ENCODE data around the gene POLG. TPM values are rescaled to one million over a fixed set of nuclear protein-coding genes. Genes with fewer than 3 reads are reported as not detected.

The POLG gene
- total and polyA plus RNA-seq, 9 donors, result 19.8 to 52.0 (median 42.8) TPM

DNA sequence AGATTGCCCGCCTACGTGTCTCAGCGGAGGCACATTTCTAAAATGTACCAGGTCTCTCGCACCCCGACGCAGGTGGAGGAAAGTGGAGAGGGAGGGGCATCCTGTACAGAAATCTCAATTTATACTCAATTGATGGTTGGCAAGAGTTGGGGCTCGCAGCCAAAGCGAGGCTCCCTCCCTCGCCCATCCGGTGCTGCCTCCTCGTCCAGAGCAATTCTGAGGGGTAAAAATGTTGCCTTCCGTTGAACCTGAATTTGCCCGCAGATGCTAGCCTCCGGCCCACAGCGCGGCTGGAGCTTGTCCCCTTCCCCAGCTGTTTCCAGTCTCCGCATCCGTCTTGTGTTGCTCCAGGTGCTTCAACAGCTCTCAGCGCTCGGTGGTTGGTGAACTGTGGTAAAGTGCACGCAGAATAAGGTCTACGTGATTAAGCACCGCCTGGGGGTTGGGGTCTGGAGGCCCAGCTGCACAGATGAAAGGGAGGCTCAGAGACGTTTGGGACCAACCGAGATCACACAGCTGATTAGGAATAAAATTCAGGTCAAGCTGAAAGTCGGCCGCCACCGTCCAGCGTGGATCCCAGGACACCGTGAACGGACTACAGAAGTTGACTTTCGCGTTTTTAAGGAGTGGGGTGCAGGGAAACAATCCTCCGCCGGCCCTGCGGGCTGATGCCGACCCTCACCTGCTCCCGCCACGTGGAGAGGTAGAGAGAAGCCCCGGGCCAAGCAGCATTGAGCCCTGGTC, 846 bp upstream of the POLG start:
- H3K27ac ChIP-seq, result no peak overlapping the region
- intact Hi-C loops (cut with DNase I), result loop anchor here in 1 of 4 donors (10.0 kb wide), 1 partner anchor 131 kb away; no protein-coding TSS in a partner anchor

DNA sequence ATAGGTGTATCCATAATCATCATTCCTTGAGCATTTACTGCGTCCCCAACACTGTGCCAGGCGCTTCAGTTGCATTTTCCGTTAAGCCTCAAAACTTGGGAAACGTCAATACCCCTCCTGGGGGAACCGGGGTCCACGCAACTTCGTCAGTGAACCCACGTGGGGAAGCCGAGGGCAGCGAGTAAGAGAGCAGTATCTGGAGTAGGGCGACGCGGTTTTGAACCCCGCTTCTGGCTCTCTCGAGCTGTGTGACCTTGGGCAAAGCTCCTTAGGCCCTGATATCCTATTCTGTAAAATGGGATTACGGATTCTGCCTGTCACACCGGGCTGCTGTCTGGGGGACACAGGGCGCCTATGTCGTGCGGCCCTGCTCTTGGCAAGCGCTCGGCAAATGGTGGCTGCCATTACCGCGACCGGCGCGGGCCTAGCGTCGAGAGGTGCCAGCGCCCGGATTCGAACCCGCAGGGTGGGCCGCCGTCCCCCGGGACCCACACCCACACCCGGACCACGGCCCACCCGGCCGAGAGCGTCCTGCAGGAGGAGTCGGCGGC, 590 bp downstream of the POLG start:
- Histone ChIP-seq H3K36me3 (no peaks in the 10 kb centered on the region), H3K4me1 (ENCODE audit: insufficient read depth) (peaks cover 5% of the 10 kb centered on the region), H3K4me3 (peak overlapping the region; percentile 66), H3K27ac (peak overlapping the region; percentile 77 to 86), H3K27me3 (no peaks in the 10 kb centered on the region), H3K9me3 (no peaks in the 10 kb centered on the region)
- DNase-seq, result no peak
- intact Hi-C loops (cut with DNase I), result loop anchor here in 1 of 4 donors (10.0 kb wide), 1 partner anchor 129 kb away; no protein-coding TSS in a partner anchor
- 1 to 2% (median 2%) methylated on average over 17 to 43 of the region's 43 CpGs for WGBS, 3 donors
- TF ChIP-seq EP300 (IDR thresholded peaks at IDR 0.05), result no peak
- no peak for TF ChIP-seq POLR2A (IDR thresholded peaks at IDR 0.05)
- TF ChIP-seq, protein P1, sequence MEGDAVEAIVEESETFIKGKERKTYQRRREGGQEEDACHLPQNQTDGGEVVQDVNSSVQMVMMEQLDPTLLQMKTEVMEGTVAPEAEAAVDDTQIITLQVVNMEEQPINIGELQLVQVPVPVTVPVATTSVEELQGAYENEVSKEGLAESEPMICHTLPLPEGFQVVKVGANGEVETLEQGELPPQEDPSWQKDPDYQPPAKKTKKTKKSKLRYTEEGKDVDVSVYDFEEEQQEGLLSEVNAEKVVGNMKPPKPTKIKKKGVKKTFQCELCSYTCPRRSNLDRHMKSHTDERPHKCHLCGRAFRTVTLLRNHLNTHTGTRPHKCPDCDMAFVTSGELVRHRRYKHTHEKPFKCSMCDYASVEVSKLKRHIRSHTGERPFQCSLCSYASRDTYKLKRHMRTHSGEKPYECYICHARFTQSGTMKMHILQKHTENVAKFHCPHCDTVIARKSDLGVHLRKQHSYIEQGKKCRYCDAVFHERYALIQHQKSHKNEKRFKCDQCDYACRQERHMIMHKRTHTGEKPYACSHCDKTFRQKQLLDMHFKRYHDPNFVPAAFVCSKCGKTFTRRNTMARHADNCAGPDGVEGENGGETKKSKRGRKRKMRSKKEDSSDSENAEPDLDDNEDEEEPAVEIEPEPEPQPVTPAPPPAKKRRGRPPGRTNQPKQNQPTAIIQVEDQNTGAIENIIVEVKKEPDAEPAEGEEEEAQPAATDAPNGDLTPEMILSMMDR (IDR thresholded peaks at IDR 0.05), result no peak

More for the DNA sequence above, 846 bp upstream of the POLG start:
- Histone ChIP-seq H3K36me3 (no peaks in the 10 kb centered on the region), H3K4me1 (ENCODE audit: insufficient read depth) (peaks cover 5% of the 10 kb centered on the region), H3K27me3 (no peaks in the 10 kb centered on the region), H3K4me3 (peak overlapping the region; percentile 43), H3K9me3 (no peaks in the 10 kb centered on the region)
- TF ChIP-seq, protein P1 (IDR thresholded peaks at IDR 0.05), result no peak
- TF ChIP-seq POLR2A (IDR thresholded peaks at IDR 0.05) (no peak), EP300 (IDR thresholded peaks at IDR 0.05) (no peak)
- peak in 2 of 5 donors; percentile 40 to 46 for DNase-seq
- 3 to 4% (median 4%) methylated on average over 40 of the region's 40 CpGs for WGBS, 3 donors

DNA sequence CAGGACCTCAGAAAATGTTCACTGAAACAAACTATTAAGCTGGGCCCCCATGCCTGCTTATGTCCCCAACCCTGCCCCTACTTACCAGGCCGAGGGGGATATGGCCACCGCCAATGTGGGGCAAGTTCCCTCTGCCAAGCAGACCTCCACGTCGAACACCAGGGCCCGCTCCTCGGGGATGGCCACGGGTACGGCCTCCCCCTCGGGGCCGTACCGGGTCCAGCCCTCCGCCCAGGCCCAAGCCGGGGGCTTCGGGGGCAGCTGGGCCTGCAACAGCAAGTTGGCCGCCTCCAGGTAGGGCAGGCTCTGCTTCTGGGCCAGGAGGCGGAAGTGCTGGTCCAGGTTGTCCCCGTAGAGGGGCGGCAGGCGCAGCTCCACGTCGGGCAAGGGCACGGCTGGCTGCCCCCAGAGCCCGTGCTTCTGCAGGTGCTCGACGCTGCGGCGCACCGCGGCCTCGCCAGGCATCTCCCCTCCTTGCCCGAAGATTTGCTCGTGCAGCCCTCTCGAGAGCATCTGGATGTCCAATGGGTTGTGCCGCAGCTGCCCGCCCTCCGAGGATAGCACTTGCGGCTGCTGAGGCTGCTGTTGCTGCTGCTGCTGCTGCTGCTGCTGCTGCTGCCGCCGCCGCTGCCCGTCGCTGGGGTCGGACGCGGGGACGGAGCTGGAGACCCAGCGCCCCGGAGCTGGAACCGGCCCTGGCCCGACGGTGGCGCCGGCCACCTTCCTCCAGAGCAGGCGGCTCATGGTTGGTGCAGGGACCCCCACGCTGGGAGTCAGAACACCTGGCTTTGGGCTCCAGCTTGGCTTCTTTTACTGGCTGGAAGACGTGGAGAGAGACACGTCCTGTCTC, 1.4 kb downstream of the POLG start:
- DNase-seq, result peak in 4 of 5 donors; percentile 14 to 49 (median 42)
- Histone ChIP-seq H3K9me3 (no peaks in the 10 kb centered on the region), H3K27ac (no peak overlapping the region), H3K27me3 (no peaks in the 10 kb centered on the region), H3K36me3 (no peaks in the 10 kb centered on the region), H3K4me3 (peak overlapping the region; percentile 66), H3K4me1 (ENCODE audit: insufficient read depth) (peaks cover 5% of the 10 kb centered on the region)
- intact Hi-C loops (cut with DNase I), result loop anchor here in 1 of 4 donors (10.0 kb wide), 1 partner anchor 128 kb away; no protein-coding TSS in a partner anchor
- WGBS, 3 donors, result 84 to 85% (median 84%) methylated on average over 52 to 57 of the region's 57 CpGs
- TF ChIP-seq EP300 (IDR thresholded peaks at IDR 0.05) (no peak), POLR2A (IDR thresholded peaks at IDR 0.05) (no peak)
- TF ChIP-seq, protein P1 (IDR thresholded peaks at IDR 0.05), result no peak

DNA sequence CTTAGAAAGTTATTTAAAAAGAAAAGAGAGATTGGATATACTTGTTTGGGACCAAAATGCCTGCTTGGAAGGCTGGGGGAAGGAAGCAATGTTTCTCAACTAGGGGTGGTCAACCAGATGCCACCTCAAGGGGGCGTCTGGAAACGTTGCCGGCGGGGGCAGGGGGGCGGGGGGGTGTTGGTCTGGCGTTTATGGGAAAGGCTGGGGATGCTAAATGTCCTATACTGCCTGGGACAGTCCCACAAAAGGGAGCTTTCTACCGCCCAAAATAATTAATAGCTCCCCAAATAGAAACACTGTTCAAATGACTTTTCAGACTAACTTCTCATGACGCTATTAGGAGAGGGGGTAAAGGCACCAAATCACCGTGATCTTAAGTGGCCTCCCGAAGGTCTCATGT, 2.2 kb downstream of the POLG start:
- DNase-seq, result no peak
- Histone ChIP-seq H3K36me3 (no peaks in the 10 kb centered on the region), H3K4me1 (ENCODE audit: insufficient read depth) (peaks cover 5% of the 10 kb centered on the region)

More for the DNA sequence above, 2.2 kb downstream of the POLG start:
- TF ChIP-seq, protein P1 (IDR thresholded peaks at IDR 0.05), result no peak
- TF ChIP-seq EP300 (IDR thresholded peaks at IDR 0.05), result no peak
- TF ChIP-seq POLR2A (IDR thresholded peaks at IDR 0.05), result no peak
- intact Hi-C loops (cut with DNase I), result loop anchor here in 1 of 4 donors (10.0 kb wide), 1 partner anchor 128 kb away; no protein-coding TSS in a partner anchor
- Histone ChIP-seq H3K27ac (no peak overlapping the region), H3K27me3 (no peaks in the 10 kb centered on the region), H3K4me3 (no peak overlapping the region), H3K9me3 (no peaks in the 10 kb centered on the region)
- WGBS, 3 donors, result 26 to 35% (median 31%) methylated on average over 10 of the region's 10 CpGs
